Neural crest cell (in vitro differentiated cells): ENCODE data around the gene PARVG. TPM values are rescaled to one million over a fixed set of nuclear protein-coding genes. Genes with fewer than 3 reads are reported as not detected.

Experiments used
- DNase-seq: peaks from one replicate; pipeline ENCODE4 v3.0.0; 2021; ENCODE audit warnings: low read depth, mixed read lengths, low spot score
- H3K27ac Mint-ChIP-seq: one replicate; pipeline ENCODE4 v1.8.0; 2021; ENCODE audit warnings: mild to moderate bottlenecking, mixed read lengths; ENCODE audit not compliant: unreplicated experiment
- H3K27me3 Mint-ChIP-seq: 2 replicates; pipeline ENCODE4 v1.8.0; 2021; ENCODE audit warnings: low read depth, mild to moderate bottlenecking, mixed read lengths
- H3K36me3 Mint-ChIP-seq: 2 replicates; pipeline ENCODE4 v1.8.0; 2021; ENCODE audit warnings: low read depth, mild to moderate bottlenecking, mixed read lengths
- H3K4me1 Mint-ChIP-seq: 2 replicates; pipeline ENCODE4 v1.8.0; 2021; ENCODE audit warnings: mixed read lengths
- H3K4me3 Mint-ChIP-seq: one replicate; pipeline ENCODE4 v1.8.0; 2021; ENCODE audit warnings: mild to moderate bottlenecking, mixed read lengths
- H3K9me3 Mint-ChIP-seq: 2 replicates; pipeline ENCODE4 v1.8.0; 2021; ENCODE audit warnings: mixed read lengths
- total RNA-seq: library from RNA; stranded (reverse); gene quantifications from 2 replicates; pipeline ENCODE4 v1.2.1, GENCODE V29; 2021
- TF ChIP-seq, protein P1 (sequence below): fragments of 200-600 bp; sonication (generic); conservative IDR thresholded peaks from 2 replicates; pipeline ENCODE4 v1.5.0; 2021; ENCODE audit warnings: antibody characterized with exemption, mild to moderate bottlenecking

The PARVG gene
- total RNA-seq, 1 donor from 2014 or later, result 0.14 TPM

DNA sequence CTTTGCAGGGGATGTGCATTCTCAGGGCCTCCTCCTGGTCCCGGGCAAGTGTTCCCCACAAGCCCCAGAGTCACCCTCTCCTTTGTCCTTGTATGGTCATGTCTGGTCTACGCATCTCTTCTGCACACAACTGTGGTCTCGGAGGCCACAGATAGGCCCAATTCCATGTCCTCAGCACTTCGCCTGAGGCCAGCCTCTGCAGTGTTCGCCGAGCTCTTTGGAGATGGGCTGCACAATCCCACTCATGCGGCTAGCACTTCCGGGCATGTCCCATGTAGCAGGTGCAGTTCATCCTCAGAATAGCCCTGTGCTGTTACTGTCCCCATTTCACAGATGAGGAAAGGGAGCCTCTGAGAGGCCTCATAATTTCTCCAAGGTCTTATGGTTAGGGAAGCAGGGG is 7.6 kb downstream of the PARVG start:
- TF ChIP-seq, protein P1, sequence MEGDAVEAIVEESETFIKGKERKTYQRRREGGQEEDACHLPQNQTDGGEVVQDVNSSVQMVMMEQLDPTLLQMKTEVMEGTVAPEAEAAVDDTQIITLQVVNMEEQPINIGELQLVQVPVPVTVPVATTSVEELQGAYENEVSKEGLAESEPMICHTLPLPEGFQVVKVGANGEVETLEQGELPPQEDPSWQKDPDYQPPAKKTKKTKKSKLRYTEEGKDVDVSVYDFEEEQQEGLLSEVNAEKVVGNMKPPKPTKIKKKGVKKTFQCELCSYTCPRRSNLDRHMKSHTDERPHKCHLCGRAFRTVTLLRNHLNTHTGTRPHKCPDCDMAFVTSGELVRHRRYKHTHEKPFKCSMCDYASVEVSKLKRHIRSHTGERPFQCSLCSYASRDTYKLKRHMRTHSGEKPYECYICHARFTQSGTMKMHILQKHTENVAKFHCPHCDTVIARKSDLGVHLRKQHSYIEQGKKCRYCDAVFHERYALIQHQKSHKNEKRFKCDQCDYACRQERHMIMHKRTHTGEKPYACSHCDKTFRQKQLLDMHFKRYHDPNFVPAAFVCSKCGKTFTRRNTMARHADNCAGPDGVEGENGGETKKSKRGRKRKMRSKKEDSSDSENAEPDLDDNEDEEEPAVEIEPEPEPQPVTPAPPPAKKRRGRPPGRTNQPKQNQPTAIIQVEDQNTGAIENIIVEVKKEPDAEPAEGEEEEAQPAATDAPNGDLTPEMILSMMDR, result no peak
- Mint-ChIP-seq H3K27me3 (no peaks in the 10 kb centered on the region), H3K9me3 (no peaks in the 10 kb centered on the region), H3K4me3 (no peak overlapping the region), H3K4me1 (peaks cover 4% of the 10 kb centered on the region), H3K27ac (no peak overlapping the region), H3K36me3 (no peaks in the 10 kb centered on the region)
- no peak for DNase-seq

DNA sequence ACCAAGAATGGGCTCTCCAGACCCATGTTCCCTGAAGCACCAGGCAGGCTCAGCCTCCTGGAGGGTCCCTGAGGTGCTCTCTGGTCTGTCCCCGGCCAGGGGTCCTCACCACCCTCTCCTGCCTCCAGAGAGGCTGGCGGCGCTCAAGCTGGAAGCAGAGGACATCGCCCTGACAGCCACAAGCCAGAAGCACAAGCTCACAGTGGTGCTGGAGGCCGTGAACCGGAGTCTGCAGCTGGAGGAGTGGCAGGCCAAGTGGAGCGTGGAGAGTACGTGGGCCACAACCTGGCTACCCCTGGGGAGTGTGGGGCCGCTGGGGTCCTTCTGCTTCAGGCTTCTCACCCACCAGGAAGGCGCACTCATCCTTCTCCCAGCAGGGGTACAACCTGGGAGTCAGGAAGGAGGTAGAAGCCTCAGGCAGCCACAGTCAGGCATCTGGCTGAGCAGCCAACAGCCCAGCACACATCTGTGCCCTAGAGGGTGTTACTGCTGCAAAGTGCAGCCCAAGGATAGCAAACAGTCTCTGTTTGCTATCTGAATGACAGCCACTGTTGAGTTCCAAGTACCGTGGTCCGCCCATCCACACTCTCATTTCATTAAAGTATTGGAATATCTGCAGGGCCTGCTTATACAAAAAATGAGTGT is 8.4 kb downstream of the PARVG start:
- Mint-ChIP-seq H3K36me3 (no peaks in the 10 kb centered on the region), H3K4me3 (no peak overlapping the region), H3K9me3 (no peaks in the 10 kb centered on the region), H3K27me3 (peaks cover 4% of the 10 kb centered on the region), H3K27ac (no peak overlapping the region), H3K4me1 (peaks cover 4% of the 10 kb centered on the region)
- DNase-seq, result no peak
- TF ChIP-seq, protein P1, result no peak

DNA sequence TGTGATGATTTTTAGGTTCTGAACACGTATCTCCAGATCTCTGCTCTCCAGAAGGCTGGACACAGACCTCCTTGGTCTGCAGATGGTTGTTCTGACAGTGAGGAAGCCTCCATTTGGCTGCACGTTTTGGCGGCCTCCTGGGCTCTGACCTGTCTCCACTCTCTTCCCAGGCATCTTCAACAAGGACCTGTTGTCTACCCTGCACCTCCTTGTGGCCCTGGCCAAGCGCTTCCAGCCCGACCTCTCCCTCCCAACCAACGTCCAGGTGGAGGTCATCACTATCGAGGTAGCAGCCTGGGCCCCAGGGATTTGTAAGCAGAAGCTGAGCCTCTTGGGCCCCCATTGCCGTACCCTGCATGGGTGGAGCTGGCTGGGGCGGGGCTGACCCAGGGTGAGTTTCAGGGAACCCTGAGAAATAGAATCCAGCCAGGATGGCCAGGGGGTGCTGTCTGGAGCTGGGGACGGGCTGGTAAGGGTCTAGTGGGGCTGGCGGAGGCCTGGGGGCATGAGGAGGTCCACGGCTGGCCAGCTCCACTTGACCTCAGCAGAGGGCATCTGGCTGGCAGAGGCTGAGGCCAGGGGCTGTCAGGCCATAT is 9.8 kb downstream of the PARVG start:
- Mint-ChIP-seq H3K9me3 (no peaks in the 10 kb centered on the region), H3K4me1 (peaks cover 4% of the 10 kb centered on the region), H3K27ac (no peak overlapping the region), H3K27me3 (peaks cover 12% of the 10 kb centered on the region), H3K36me3 (no peaks in the 10 kb centered on the region), H3K4me3 (no peak overlapping the region)
- no peak for DNase-seq
- TF ChIP-seq, protein P1, result no peak

DNA sequence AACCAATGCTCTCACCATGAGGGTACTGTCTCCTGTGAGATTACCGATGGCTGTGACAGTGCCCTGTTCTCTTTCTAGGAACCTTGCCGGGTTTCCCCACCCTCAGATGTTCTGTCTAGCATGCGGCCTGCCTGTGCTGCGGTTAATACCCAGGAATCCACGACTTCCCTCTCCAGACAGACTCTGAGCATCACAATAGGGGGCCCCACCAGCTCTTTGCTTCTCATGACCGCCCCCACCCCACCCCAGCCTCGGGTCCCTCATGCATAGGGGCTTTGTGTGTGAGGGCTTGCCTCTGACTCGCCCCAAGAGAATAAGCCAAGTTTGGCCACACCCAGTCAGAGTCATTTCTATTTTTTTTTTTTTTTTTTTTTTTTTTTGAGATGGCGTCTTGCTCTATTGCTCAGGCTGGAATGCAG is 10.3 kb downstream of the PARVG start:
- Mint-ChIP-seq H3K36me3 (no peaks in the 10 kb centered on the region), H3K27me3 (peaks cover 12% of the 10 kb centered on the region), H3K9me3 (no peaks in the 10 kb centered on the region), H3K4me3 (no peak overlapping the region), H3K27ac (no peak overlapping the region), H3K4me1 (peaks cover 4% of the 10 kb centered on the region)
- TF ChIP-seq, protein P1, result no peak
- no peak for DNase-seq

DNA sequence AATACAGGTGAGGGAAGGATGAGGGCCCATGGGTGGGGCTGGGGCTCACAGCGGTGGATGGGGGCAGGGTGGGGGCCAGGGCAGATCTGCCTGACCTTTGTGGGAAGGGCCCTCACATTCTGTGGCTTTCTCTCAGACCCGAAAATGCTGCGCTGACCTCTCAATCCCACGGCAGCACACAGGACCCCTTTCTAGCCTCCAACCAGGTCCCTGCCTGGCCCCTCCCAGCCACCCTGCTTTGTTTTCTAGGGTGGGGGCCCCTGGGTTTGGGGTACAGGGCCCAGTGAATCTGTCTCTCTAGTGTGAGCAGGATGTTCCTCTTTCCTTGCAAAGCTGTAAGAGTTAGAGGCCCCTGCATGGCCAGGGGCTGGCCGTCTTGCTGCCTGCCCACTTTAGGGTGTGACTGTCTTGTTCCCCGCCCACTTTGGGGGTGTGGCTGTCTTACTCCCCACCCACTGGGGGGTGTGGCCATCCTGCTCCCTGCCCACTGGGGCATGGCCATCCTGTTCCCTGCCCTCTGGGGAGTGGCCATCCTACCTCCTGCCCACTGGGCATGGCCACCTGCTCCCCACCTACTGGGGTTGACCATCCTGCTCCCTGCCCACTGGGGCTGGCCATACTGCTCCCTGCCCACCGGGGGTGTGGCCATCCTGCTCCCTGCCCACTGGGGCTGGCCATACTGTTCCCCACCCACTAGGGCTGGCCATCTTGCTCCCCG is 11.5 kb downstream of the PARVG start:
- H3K4me3 Mint-ChIP-seq, result no peak overlapping the region
- H3K4me1 Mint-ChIP-seq, result peaks cover 1% of the 10 kb centered on the region
- H3K36me3 Mint-ChIP-seq, result no peaks in the 10 kb centered on the region
- H3K27me3 Mint-ChIP-seq, result peaks cover 12% of the 10 kb centered on the region
- H3K27ac Mint-ChIP-seq, result no peak overlapping the region
- TF ChIP-seq, protein P1, result no peak
- DNase-seq, result peak; percentile 30
- no peaks in the 10 kb centered on the region for H3K9me3 Mint-ChIP-seq
